NCI-H345 (cell line): ENCODE data around the gene BHMT2.

Source experiments
- DNase-seq: peaks from one replicate; lab custom pipeline; 2025; lab: John Stamatoyannopoulos, UW

The BHMT2 gene

DNA sequence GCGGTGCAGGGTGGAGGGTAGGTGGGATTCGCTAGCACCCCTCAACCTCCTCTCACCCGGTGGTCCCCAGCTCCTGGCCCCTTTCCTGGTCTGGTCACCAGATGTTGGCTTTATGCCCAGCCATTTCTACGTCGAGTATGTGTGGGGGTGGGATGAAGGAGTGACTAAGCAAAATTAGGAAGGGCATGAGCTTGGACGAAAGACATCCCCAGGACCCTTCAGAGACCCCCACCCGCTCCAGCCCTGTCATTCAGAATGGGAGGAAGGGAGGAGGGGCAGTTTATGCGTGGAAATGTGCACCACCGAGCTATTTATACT, 742 bp downstream of the BHMT2 start:
- no peak for DNase-seq

DNA sequence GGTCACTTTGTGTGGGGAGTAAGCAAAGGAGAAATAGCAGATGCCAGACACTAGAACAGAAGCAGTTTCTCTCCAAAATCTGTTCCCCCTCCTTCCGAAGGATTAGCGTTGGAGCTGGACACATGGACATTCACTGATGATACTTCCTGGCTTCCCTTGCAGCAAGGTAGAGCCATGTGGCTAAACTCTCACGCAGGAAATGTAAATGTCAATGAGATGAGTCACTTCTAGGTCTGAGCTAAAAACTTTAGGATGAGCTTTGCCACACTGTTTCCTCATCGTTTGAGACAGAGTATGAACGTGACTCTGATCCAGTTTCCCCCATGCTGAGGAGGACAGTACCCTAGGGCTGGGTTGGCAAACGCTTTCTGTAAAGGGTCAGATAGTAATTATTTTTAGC, 5.1 kb downstream of the BHMT2 start:
- no peak for DNase-seq

DNA sequence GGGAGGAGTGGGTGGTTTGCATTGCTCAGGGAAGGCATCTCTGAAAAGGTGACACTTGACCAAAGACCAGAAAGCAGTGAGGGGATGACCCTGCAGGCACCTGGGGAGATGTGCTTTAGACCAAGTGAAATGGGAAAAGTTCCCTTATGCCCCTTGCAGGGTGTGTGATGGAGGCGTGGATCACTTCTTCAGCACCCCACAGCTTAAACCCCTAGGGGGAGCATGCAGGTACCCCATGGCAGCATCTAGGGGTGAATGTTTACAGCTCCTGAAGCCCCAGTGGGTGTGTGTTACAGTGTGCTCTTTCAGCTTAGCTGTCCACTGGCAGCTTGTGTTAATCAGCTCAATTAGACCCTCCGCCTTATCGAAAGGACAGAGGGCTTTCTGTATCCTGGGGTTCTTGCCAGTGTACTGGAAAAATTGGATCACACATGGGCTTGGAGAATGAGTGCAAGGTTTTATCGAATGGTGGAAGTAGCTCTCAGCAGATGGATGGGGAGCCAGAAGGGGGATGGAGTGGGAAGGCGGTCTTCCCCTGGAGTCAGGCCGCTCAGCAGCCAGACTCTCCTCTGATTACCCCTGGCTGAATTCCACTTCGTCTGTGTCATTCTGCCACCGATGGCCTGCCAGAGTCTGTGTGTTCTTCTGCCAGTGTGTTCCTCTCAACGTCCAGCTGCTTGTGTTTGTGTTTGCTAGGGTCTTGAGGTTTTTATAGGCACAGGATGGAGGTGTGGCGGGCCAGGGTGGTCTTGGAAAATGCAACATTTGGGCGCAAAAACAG, 6.3 kb downstream of the BHMT2 start:
- no peak for DNase-seq

DNA sequence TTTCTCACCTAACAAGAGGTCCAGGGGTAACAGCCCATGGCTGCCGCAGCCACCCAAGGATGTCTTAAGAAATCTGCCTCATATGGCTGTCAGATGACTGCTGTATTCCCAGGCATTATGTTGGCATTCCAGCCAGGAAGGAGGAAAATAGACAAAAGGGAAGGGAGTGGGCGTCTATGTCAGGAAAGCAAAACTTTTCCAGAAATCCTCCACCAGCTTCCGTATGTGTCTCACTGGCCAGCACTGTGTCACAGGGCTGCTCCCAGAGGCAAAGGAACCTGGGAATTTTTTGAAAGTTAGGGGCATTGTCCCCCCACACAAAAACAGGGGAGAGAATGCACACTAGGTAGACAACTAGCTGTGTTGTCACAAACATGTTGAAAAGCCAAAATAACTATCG, 7.3 kb downstream of the BHMT2 start:
- no peak for DNase-seq

DNA sequence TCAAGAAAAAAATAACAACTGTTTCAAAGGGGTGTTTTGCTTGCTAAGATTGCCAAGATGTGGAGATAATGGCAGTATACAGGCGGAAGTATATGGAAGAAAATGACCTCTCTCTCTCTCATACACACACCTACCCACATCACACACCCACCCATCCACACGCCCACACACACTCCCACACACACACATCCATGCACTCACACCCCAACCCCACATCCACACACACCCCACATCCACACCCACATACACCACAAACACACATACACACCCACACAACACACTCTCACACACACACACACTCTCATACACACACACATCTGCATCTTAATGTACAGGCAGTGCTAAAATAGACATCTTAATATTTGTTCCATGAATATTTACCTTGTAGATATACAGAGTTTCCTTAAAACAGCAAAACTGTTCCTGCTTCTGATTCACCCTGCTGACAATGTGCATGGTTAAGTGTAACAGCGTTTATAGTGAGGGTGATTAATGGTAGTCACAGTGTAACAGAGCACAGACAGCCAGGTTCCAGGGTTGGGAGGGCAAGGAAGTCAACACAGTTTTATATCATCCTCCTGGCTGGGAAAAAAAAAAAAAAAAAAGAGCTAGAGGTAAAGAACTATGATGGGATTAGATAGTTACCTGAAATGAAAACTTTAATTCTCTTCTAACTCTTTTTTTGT, 8.3 kb downstream of the BHMT2 start:
- DNase-seq: no peak

DNA sequence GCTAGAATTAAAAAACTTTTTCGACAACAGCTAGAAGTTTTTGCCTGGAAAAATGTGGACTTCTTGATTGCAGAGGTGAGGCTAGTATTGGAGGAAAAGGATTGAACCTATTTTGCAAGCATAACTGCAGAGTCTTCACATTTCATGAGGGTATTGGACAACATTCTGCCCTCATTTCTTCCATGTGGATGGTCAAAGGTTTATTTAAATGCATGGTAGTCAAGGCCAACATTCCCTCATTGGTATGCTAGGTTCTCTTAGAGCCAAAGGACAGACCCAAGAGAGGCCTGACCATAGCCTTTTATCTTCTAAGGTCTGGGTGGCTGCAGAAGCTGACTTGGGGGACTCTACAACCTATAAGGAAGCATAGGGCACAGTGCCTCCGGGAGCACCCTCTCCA, 11.2 kb downstream of the BHMT2 start:
- DNase-seq: no peak

DNA sequence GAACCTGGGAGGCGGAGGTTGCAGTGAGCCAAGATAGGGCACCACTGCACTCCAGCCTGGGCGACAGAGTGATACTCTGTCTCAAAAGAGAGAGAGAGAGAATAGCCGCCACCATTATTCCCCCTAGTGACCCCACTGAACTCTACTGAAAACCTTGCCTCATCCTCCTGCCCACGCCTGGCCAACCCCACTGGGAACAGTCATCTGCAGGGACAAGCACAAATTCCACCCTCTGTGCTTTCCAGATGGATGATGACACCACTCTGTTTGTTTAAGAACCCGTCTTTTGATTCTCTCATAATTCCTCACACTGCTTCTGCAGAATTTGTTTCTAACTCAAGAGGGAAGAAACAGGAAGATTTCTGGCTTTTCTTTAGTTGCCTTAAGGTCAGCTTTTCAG, 12.2 kb downstream of the BHMT2 start:
- no peak for DNase-seq

DNA sequence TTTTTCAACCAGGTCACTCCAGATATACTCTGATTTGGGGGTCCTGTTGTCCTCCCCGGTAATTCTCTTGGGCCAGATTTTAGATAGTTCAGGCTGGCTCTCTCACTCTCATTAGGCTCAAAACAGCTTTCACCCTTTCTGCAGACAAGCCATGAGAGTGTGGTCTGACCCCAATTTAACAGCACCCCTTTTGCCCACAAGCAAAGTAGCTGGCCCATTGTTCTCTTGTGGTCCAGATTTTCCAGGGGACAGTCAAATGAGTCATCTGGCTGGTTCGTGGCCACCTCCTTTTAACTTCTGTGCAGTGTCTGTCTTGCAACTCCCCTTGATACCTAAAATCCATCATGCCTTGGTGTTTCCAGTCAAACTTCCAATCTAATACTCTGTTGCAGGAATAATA, 16.5 kb downstream of the BHMT2 start:
- no peak for DNase-seq

DNA sequence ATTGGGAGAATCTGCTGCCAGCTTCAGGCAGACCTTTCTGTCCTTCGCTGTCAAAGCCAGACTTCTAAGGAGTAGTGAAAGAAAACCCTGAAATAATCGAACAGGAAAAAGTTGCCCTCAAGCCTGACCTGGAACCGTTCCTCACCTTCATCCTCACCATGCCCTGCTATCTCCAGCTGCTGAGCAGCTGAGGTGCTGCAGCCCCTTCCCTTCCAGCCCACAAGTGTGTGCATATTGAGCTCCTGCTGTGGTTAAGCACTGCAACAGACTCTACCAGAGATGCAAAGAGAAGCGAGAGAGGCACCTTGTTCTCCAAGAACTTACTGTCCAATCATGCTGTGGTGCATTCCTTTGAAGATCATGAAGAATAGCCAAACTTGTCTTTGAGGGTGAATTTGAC, 18.9 kb downstream of the BHMT2 start:
- DNase-seq: no peak

DNA sequence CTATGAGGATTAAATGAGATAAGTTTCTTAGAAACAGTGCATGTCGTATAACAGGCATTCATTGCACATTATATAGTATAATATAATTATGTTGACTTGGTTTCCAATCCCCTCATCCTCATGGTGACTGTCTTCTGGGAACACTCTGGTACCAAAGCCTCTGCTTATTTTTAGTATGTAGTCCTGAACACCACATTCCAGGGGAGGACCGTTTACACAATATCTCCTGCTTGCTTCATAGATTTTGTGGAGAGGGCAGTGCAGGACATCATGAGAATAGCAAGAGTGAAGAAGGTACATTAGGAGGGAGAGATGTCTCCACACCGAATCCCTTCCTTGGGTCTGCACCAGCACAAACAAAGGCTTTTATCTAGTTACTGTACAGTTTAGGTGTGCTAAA, 21.5 kb downstream of the BHMT2 start:
- DNase-seq: no peak

DNA sequence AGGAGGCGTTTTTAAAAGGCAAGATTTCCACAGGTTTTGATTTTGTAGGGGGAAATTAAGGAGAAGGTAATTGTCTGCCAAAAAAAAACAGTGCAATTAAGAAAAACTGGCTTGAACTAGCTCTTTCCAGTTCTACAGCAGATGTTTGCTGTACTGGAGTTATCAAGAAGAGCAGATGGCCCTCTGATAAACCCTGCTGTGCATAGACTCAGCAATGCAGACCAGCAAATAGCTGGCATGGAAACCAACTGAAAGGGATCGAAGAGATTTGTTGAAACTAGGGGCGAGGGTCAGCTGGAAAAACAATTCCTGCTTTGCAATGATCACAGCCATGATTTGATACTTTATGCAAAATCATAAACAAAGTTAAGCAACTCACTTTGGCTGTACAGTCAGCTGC, 24.2 kb downstream of the BHMT2 start:
- DNase-seq: peak; percentile 65

DNA sequence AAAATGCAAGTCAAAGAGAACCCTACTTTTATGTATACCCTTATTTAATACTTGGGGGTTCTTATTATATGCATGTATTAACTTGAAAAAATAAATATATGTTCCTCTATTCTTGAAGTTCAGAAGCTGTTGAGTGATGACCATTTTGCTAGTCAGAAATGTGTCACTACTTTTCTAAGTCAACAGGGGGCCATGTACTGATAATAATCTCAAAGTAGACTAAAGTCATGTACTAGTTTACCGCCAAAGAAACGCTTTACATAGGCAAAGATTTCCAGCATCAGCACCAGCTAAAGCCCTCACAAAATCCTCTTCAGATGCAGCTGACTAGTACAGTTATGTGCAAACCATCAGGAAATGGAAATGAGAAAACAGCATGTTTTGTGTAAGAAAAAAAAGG, 36.3 kb downstream of the BHMT2 start:
- no peak for DNase-seq

DNA sequence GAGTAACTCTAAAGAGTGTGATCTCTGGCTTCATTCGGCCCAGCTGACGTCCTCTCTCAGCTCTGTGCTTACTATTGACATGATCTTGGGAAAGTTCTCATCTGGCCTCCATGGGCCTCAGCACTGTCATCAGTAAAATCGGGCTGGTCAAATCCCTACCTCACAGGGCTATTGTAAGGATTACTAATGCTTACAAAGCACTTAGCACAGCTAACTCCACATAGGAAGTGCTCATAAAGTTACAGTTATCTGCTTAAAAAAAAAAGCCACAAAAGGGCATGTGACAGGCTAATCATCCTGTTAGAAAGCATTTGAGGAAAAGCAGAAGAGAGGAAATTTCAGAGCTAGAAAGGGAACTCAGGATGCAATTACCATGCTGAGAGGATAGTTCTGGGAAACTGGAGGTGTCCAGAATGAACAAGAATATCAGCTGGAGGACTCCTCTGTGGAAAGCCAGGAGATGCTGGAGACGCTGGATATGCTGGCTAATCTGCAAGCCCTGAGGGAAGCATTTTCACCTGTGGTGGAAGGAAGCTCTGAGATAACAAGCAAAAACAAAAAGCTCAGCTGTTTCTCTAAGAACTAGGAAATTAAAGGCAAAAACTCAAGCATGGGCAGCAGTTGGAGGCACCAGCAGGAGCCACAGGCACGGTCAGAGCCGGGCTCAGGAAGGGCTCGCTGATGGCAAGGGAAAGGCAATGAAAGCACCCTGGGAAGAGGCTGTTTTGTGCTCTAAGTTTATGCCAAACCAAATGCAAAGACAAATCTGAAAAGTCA, 37.6 kb downstream of the BHMT2 start:
- DNase-seq: no peak

DNA sequence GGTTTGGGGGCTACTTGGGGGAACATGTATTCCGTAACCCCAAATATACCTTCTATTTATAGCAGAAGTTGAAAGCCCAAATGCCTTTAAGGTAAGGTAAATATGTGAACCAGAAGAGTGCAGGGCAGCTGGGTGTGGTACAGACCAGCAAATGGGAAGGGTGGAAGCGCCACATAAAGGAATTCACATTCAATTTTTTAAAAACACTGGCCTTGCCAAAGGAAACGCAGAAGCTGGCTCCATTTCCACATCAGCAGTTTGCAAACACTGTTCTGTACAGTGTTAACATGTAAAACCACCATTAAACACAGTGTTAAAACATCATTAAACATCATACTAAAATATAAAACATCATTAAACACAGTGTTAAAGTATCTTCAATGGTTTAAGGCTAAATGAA, 38.5 kb downstream of the BHMT2 start:
- no peak for DNase-seq

DNA sequence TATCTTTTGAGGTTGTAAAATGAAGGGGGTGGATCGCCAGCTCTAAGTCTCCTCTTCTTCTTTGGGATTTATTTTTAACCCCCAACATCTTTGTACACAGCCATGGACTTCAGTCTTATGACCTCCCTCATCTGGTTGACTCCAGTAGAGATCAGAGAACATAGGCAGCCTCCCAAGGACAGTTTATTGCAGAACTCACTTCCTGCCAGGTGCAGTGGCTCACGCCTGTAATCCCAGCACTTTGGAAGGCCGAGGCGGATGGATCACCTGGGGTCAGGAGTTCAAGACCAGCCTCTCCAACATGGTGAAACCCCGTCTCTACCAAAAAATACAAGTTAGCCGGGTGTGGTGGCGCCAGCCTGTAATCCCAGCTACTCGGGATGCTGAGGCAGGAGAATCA, 39.2 kb downstream of the BHMT2 start:
- DNase-seq: no peak

DNA sequence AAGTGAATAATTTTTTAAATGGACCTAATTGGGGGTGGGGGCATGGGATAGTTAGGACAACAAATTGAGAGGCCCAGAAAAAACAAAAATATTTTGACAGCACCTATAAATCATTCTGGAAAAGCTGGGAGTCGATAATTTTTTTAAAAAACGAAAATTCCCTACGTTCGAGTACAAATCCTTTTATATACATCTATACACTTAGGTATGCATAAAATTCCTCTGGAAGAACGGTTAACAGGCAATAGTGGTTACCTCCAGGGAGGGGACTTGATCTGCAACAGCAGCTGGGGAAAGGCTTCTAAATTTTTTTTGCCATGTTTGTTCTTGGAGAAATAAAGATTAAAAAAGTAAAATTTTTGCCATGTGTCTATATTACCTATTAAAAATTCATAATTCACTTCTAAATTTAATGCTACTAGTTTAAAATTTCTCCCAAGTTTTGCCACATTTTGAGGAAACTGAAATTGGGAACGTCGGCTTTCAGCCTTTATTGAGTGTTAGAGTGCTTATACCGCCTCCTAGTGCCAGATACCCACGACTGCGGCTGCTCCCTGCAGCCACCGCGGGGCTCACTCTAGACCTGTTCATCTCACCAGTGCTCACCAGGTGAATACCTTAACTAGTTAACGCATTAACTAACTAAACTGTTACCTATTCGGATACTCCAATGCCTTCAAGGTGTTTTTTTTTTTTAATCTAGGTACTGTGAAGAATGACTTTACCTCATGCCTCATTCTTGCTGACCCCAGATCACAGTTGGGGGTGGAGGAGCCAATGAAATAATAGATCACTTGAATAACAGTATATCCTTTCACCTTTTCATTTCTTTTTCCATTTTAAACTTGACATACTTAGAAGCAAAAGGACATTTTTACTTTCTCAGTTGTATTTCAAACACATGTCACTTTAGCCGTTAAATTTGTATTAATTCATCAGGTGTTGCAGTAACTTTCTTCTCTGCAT, 40.2 kb downstream of the BHMT2 start:
- DNase-seq: no peak

DNA sequence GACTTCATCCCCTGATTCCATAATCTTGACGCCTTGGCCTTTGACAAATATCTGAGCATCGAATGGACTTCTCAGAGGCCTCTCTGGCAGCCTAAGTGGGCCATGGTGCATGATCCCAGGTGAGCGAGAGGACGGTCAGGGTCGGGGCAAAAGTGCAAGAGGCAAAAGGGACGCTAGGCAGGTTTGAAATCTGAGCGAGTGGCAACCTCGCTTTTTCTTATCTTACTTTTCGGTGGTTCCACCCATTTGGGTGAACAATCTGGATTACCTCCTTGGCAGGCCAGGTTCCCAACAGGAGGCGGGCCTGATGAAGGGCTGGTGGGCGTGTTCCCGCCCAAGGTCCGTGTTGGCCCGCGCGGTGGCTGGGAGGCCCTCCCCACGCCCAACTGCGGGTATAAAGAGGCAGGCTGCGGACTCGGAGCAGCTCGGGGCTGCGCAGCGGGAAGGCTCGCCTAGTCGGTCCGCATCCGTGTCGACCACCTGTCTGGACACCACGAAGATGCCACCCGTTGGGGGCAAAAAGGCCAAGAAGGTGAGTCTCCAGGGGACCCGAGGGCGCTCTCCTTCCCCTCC, 41.9 kb downstream of the BHMT2 start, which contains the start of gene BHMT:
Gene BHMT (plus strand): TSS at position 423 of the 573 bp plus-strand sequence. CDS start 77 bp downstream, at position 500.
- DNase-seq: no peak

DNA sequence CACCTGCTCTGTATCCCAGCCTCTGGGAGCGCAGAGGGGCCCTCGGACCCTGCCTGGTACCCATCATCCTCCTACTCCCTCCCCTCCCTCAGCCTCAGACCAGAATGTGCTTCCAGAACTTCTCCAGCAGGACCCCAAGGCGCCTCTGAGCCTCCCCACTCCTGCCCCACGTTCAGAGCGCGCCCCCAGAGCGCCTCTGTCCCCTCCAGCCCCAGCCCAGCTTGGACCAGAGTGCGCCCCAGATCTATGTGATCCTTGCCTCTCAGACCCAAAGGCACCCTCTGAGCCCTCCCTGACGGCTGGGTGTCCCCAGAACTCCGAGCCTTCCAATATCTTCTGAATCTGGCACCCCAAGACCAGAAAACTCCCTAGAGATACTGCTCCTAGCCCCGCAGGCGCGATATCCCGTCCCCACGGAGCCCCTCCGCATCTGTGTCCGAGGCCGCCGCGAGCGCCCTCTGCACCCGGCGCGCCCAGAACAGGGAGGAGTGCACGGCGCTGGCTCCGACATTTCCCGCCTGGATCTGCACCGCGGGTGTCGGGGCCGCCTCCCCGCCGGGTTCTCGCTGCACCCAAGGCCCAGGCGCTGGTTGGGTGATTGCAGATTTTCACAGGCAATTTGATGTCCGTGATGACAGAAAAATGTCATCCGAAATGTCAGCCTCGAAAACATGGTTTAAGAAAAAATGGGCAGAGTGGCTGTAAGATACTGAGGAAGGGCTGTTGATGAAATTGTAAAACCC, 42.6 kb downstream of the BHMT2 start:
- DNase-seq: no peak

DNA sequence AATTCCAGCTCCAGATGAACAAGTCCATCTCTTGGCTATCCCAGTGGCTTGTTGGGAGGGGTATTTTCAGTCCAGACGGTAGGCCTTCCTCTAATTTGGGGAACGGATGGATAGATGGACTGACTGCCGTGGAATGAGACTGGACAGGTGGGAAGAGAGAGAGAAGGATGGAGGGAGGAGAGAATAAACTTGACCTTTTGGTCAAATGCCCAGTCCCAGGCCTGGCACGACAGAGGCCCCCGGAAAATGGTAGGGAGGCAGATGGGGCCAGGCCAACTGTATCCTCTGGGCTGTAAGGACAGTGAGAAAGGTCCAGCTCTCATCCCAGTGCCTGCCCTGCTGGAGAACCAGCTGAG, 43.1 kb downstream of the BHMT2 start:
- DNase-seq: no peak

DNA sequence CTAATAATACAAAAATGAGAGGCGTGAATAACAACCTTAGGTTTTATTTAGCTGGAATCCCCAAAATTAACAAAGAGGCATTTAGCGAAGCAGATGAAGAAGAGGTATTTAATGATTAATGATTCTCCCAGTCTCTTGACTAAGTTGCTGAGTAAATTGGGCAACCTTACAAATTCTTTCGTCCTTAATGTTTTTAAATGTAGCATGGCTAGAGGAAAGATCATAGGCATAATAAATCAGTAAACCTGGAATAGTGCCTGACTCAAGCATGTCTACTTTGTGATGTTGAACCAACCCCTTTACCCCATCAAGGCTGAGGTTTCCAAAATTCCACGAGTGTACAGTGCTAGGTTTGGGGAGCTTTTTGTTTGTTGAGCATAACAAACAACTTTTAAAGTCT, 49.9 kb downstream of the BHMT2 start:
- DNase-seq: no peak

DNA sequence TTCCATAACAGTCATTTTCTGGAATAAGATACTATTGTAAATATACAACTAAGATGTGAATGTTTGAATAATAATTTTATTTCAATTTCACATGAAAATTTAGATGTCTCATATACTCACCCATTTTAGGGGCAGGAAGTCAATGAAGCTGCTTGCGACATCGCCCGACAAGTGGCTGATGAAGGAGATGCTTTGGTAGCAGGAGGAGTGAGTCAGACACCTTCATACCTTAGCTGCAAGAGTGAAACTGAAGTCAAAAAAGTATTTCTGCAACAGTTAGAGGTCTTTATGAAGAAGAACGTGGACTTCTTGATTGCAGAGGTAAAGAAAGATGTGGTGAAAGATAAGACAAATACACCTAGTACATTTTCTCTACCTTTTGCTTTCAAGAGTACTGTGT, 50.7 kb downstream of the BHMT2 start:
- no peak for DNase-seq
